ENCODE measurements around the gene TMOD4.

GRCh38 chr1:151143057-151143435 lies 32.7 kb downstream of the TMOD4 start:
- TF ChIP-seq ARNT (IDR thresholded peaks at IDR 0.05) (no peak), FOXK2 (IDR thresholded peaks at IDR 0.05) (no peak)
